HFF-Myc (cell line): ENCODE measurements around the gene KCNJ6.

Source experiments
- DNase-seq: peaks from one replicate; pipeline ENCODE4 v3.0.0-alpha.2; 2011; ENCODE audit warnings: low read depth; ENCODE audit errors: extremely low read depth
- H3K4me3 ChIP-seq: replicated peaks from 2 replicates; pipeline ENCODE4 v1.5.1; 2011; ENCODE audit warnings: low read depth, mild to moderate bottlenecking, control low read depth, low read length
- TF ChIP-seq, protein P1 (sequence below): IDR thresholded peaks from 2 replicates; pipeline ENCODE4 v1.5.1; 2012; ENCODE audit warnings: mild to moderate bottlenecking, low read depth, low read length, control low read depth; ENCODE audit errors: missing control alignments

KCNJ6 gene

DNA sequence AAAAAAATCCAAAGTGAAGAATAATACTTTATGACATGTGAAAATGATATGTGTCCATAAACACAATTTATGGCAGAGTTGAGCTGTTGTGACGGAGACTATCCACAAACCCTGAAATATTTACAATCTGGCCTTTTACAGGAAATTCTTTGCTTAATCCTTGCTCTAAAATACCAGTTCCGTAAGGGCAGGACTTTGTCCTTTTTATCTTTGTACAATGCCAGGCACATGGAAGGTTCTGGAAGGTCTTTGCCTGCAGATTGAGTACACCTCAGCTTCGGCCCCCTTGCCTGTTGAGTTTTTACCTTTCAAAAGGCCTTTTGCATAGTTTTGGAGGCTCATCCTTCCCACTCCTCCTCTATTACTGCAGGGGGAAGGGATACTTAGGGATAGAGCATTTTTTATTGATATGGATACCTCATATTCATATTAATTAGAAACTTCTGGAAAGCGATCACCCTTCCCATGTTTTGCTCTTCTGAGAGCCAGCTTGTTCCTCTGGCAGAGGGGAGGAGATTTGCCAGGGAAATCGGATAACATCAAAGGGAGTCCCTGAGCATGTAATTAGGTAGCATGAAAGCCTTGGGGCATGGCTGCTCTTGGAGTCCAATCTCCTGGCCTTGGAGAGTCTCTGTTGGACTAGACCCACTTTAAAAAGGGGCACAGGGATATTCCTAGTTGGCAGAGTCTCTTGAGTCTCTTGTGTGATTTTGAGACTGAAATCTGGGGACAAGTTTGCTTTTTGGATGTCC is 217.1 kb downstream of the KCNJ6 start:
- TF ChIP-seq, protein P1, sequence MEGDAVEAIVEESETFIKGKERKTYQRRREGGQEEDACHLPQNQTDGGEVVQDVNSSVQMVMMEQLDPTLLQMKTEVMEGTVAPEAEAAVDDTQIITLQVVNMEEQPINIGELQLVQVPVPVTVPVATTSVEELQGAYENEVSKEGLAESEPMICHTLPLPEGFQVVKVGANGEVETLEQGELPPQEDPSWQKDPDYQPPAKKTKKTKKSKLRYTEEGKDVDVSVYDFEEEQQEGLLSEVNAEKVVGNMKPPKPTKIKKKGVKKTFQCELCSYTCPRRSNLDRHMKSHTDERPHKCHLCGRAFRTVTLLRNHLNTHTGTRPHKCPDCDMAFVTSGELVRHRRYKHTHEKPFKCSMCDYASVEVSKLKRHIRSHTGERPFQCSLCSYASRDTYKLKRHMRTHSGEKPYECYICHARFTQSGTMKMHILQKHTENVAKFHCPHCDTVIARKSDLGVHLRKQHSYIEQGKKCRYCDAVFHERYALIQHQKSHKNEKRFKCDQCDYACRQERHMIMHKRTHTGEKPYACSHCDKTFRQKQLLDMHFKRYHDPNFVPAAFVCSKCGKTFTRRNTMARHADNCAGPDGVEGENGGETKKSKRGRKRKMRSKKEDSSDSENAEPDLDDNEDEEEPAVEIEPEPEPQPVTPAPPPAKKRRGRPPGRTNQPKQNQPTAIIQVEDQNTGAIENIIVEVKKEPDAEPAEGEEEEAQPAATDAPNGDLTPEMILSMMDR, result no peak
- DNase-seq, result no peak
- no peak overlapping the region for H3K4me3 ChIP-seq

DNA sequence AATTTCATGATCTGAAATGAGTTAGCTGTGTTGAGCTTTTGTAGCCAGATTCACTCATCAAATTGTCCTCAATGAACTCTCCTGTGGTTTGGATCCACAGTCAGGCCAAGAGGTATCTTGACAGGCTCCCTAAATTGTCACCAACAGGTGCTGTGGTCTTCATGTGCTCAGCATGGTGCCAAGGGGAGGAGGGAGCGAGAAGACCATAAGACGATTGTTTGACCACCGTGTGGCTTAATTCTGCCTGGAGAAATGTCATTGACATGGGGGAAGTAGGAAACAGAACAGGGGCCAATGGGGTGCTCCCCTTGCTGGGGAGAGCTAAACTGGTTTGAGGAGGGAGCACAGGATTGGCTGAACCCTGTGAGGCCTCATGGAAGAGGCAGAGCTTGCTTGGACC is 219.3 kb downstream of the KCNJ6 start:
- DNase-seq, result no peak
- TF ChIP-seq, protein P1, result no peak
- no peak overlapping the region for H3K4me3 ChIP-seq

DNA sequence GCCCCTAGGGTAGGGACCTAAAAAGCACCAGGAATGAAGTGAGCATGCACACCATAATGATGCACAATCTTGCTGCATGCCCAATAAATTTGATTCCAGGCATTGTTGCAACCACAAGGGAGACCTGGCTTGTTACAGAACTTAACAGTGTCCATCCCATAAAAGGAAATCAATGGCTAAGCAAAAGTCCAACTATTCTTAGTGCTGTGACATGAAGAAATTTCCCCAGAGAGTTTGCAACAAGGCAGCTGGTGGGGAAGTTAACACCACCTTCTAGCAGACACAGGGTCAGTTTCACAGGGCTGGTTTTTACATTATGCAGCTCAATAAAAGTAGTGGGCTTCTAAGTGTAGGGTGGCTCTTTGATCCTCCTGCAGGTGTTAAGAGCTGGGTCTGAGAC is 221.1 kb downstream of the KCNJ6 start:
- no peak overlapping the region for H3K4me3 ChIP-seq
- TF ChIP-seq, protein P1, result no peak

DNA sequence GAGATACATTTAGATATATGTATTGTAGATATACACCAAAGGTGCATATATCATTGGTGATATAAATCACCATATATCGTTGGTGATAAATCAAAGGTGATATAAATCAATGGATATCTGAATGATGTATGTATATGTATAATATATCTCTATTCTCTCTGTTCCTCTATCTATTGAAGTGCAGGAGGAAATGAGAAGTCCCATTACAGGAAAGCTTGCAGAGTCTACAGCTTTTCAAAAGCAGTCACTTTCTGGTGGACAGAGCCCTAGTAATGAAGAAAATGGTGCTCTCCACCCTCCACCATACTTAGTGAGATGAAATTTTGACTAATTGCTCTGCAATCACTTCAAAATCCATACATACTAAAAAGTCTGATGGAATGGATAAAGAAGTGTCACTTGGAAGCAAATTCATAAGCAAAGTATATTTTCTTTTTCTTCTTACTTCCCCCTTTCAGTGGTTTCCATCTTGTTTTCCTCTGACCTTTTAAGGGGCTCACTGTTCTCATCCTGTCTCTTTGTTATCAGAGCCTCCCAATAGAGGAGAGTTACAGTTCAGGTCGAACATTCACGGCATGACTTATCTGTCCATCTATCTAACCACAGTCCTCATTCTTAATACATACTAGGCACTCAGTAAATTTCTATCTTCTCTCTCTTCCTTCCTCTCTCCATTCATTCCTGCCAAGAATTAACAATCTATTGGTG is 227.2 kb downstream of the KCNJ6 start:
- H3K4me3 ChIP-seq, result no peak overlapping the region
- TF ChIP-seq, protein P1, result no peak
- no peak for DNase-seq

More for the DNA sequence above, 221.1 kb downstream of the KCNJ6 start:
- DNase-seq, result no peak

DNA sequence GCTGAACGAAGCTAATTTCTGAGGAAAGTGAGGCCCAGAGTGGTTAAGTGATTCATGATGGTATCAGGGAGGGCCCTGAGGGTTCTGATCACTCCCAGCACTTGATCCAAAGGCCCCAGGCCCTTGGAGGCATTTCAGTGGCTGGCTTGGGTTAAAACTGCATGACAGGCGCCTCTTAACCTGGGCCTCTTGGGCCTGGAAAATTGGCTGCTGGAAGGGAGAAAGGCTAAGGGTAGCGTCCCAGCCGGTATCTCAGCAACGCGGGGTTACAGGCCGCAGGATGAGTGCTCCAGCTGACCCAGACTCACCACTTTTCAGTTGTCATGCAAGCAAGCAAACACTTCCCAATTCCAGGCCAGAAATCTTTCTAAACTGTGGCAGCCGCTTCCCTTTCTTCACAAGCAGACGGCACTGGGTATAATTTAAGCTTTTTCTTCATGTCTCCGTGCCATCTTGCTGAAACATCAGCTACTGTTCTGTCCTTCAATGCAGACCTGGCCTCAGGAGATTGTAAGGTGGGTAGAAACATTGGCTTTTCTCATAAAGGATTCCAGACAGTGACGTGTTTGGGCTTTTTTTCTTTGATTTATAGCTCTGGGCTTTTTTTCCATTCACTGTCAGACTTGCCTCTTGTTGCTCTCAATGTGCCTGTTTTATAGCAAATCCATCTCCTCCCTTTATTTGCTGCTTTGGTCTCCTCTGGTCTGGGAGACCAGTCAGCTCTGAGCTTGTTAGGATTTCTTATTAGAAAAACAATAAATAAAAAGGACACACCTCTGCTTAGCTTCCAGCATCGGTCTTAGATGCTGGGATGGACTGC is 229.1 kb downstream of the KCNJ6 start:
- H3K4me3 ChIP-seq, result no peak overlapping the region
- TF ChIP-seq, protein P1, result no peak
- no peak for DNase-seq

DNA sequence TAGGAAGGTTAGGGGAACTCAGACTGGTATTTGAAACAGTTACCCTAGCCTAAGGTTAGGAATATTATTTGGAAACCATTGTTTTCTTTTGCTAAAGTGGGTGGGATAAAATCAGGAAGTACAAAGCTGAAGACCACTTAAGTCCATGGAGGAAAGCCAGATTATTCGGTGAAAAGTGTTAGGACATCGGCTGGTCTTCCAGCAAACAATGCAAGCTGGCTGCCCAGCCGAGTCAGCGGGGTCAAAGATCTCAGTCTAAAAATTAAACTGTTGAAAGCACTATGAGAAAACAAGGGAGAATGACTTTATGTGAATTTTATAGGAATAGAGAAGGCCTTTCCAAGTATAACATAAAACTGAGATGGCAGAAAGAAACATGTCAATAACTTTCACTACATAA is 231.7 kb downstream of the KCNJ6 start:
- TF ChIP-seq, protein P1, result no peak
- no peak for DNase-seq
- no peak overlapping the region for H3K4me3 ChIP-seq
